ENCODE data around the gene ZEB1.

The ZEB1 gene

GRCh38 chr10:31366703-31367102 is 47.7 kb downstream of the ZEB1 start:
- TF ChIP-seq CTCF (IDR thresholded peaks at IDR 0.05; ENCODE audit: borderline replicate concordance, insufficient read depth, low read depth, low read length): no peak

GRCh38 chr10:31368724-31369123 is 49.7 kb downstream of the ZEB1 start:
- no peak overlapping the region for H3K4me3 ChIP-seq (ENCODE audit: low read depth, low read length)
- TF ChIP-seq CTCF (IDR thresholded peaks at IDR 0.05; ENCODE audit: borderline replicate concordance, insufficient read depth, low read depth, low read length): no peak

More at GRCh38 chr10:31366703-31367102, 47.7 kb downstream of the ZEB1 start:
- no peak overlapping the region for H3K4me3 ChIP-seq (ENCODE audit: low read depth, low read length)

- no peak overlapping the region for H3K4me3 ChIP-seq (ENCODE audit: low read depth, low read length)
Observed at GRCh38 chr10:31372439-31372838, 53.4 kb downstream of the ZEB1 start.

GRCh38 chr10:31374146-31374696 is 55.2 kb downstream of the ZEB1 start:
- no peak overlapping the region for H3K4me3 ChIP-seq (ENCODE audit: low read depth, low read length)
- no peak for TF ChIP-seq CTCF (IDR thresholded peaks at IDR 0.05; ENCODE audit: borderline replicate concordance, insufficient read depth, low read depth, low read length)

More at GRCh38 chr10:31372439-31372838, 53.4 kb downstream of the ZEB1 start:
- TF ChIP-seq CTCF (IDR thresholded peaks at IDR 0.05; ENCODE audit: borderline replicate concordance, insufficient read depth, low read depth, low read length): no peak

GRCh38 chr10:31381171-31381570 is 62.2 kb downstream of the ZEB1 start:
- no peak for TF ChIP-seq CTCF (IDR thresholded peaks at IDR 0.05; ENCODE audit: borderline replicate concordance, insufficient read depth, low read depth, low read length)

GRCh38 chr10:31381766-31382316 is 62.8 kb downstream of the ZEB1 start:
- TF ChIP-seq CTCF (IDR thresholded peaks at IDR 0.05; ENCODE audit: borderline replicate concordance, insufficient read depth, low read depth, low read length): no peak
- H3K4me3 ChIP-seq (ENCODE audit: low read depth, low read length): no peak overlapping the region

More at GRCh38 chr10:31381171-31381570, 62.2 kb downstream of the ZEB1 start:
- no peak overlapping the region for H3K4me3 ChIP-seq (ENCODE audit: low read depth, low read length)

All from GM12875 (cell line).